A673 (cell line): Measurements from ENCODE around the gene USP10. TPM values are rescaled to one million over a fixed set of nuclear protein-coding genes. Genes with fewer than 3 reads are reported as not detected.

ENCODE experiments used
- BruUV-seq: library from RNA; stranded (reverse); fragments of 400-500 nt; replicated peaks from 2 replicates; lab custom pipeline; 2021; lab: Mats Ljungman, UMichigan
- CTCF ChIA-PET: fragments of 300-600 bp; sonication (Branson Sonifier 250); formaldehyde crosslinking; loops from one replicate; lab custom pipeline; 2022; ENCODE audit warnings: antibody characterized with exemption; lab: Charles Lee
- POLR2A ChIA-PET: fragments of 300-600 bp; sonication (Branson Sonifier 250); formaldehyde crosslinking; loops from one replicate; lab custom pipeline; 2022; ENCODE audit warnings: antibody characterized with exemption; ENCODE audit not compliant: low non-redundant PET; lab: Charles Lee
- DNase-seq: peaks from one replicate; pipeline ENCODE4 v3.0.0-alpha.2; 2015; ENCODE audit warnings: low spot score
- H3K27ac ChIP-seq: fragments of 200-600 bp; sonication (generic); 2 replicates; pipeline ENCODE4 v1.5.1; 2016; ENCODE audit warnings: mixed run types, low read depth, mild to moderate bottlenecking, mixed read lengths, antibody characterized with exemption, low read length; ENCODE audit not compliant: poor library complexity, severe bottlenecking
- H3K27me3 ChIP-seq: fragments of 200-600 bp; sonication (generic); replicated peaks from 2 replicates; pipeline ENCODE4 v1.6.1; 2017; ENCODE audit warnings: mixed run types, low read depth, mild to moderate bottlenecking, mixed read lengths, antibody characterized with exemption, low read length; ENCODE audit not compliant: insufficient read depth, poor library complexity
- H3K36me3 ChIP-seq: fragments of 200-600 bp; sonication (generic); 2 replicates; pipeline ENCODE4 v1.6.1; 2016; ENCODE audit warnings: mixed run types, mild to moderate bottlenecking, mixed read lengths, antibody characterized with exemption, low read length; ENCODE audit not compliant: insufficient read depth, poor library complexity, severe bottlenecking
- H3K4me1 ChIP-seq: fragments of 200-600 bp; sonication (generic); 2 replicates; pipeline ENCODE4 v1.6.1; 2017; ENCODE audit warnings: mixed run types, mild to moderate bottlenecking, mixed read lengths, antibody characterized with exemption, low read length; ENCODE audit not compliant: insufficient read depth, poor library complexity, severe bottlenecking
- H3K4me3 ChIP-seq: fragments of 200-600 bp; sonication (generic); 2 replicates; pipeline ENCODE4 v1.5.1; 2016; ENCODE audit warnings: low read depth, mixed run types, mild to moderate bottlenecking, mixed read lengths, low read length; ENCODE audit not compliant: poor library complexity, severe bottlenecking
- H3K9me3 ChIP-seq: fragments of 200-600 bp; sonication (generic); 2 replicates; pipeline ENCODE4 v1.6.1; 2016; ENCODE audit warnings: mixed run types, low read depth, mild to moderate bottlenecking, mixed read lengths, antibody characterized with exemption, low read length; ENCODE audit not compliant: poor library complexity, severe bottlenecking
- CTCF ChIP-seq: fragments of 300-800, 200-600 bp; sonication (generic); conservative IDR thresholded peaks from 2 replicates; pipeline ENCODE4 v1.5.1; 2017; ENCODE audit warnings: low read depth, mild to moderate bottlenecking, antibody characterized with exemption, low read length, moderate library complexity, mixed read lengths
- EZH2 ChIP-seq: fragments of 200-600 bp; sonication (generic); IDR thresholded peaks from 2 replicates; pipeline ENCODE4 v1.6.1; 2017; ENCODE audit warnings: borderline replicate concordance, low read depth, mild to moderate bottlenecking, mixed read lengths, antibody characterized with exemption, low read length; ENCODE audit not compliant: poor library complexity, severe bottlenecking
- intact Hi-C: fragments of 100-400 bp; cut with micrococcal nuclease; formaldehyde crosslinking; loops from one replicate; pipeline ENCODE4 v1.10.0; 2022; ENCODE audit not compliant: unreplicated experiment
- total RNA-seq: library from RNA; stranded (reverse); gene quantifications from 2 replicates; pipeline ENCODE4 v1.2.3, GENCODE V29; 2021

Gene USP10
- total RNA-seq, 1 experiment from 2014 or later, result 171 TPM

GRCh38 chr16:84763629-84764028 is 63.8 kb downstream of the USP10 start:
- CTCF ChIA-PET, result no interaction called here
- POLR2A ChIA-PET, result no interaction called here

GRCh38 chr16:84764970-84765369 is 65.2 kb downstream of the USP10 start:
- H3K4me3 ChIP-seq, result no peak overlapping the region
- no peak for DNase-seq
- H3K27ac ChIP-seq, result no peak overlapping the region
- H3K9me3 ChIP-seq, result no peaks in the 10 kb centered on the region
- BruUV-seq, result no TSS peak
- ChIA-PET POLR2A (no interaction called here), CTCF (no interaction called here)
- intact Hi-C loops, result no loop called here
- peaks cover 84% of the 10 kb centered on the region for H3K36me3 ChIP-seq
- H3K27me3 ChIP-seq, result no peaks in the 10 kb centered on the region
- TF ChIP-seq CTCF (no peak), EZH2 (no peak)
- no peaks in the 10 kb centered on the region for H3K4me1 ChIP-seq

More at GRCh38 chr16:84763629-84764028, 63.8 kb downstream of the USP10 start:
- Histone ChIP-seq H3K4me3 (no peak overlapping the region), H3K27ac (no peak overlapping the region), H3K4me1 (peaks cover 4% of the 10 kb centered on the region), H3K9me3 (no peaks in the 10 kb centered on the region), H3K27me3 (no peaks in the 10 kb centered on the region), H3K36me3 (peaks cover 77% of the 10 kb centered on the region)
- BruUV-seq, result no TSS peak
- intact Hi-C loops, result no loop called here
- TF ChIP-seq EZH2, result no peak
- no peak for TF ChIP-seq CTCF
- no peak for DNase-seq

GRCh38 chr16:84765616-84766580 is 66.1 kb downstream of the USP10 start:
- POLR2A ChIA-PET, result no interaction called here
- H3K36me3 ChIP-seq, result peaks cover 79% of the 10 kb centered on the region
- no peak overlapping the region for H3K27ac ChIP-seq
- CTCF ChIA-PET, result no interaction called here
- H3K9me3 ChIP-seq, result no peaks in the 10 kb centered on the region
- DNase-seq, result no peak
- no peak overlapping the region for H3K4me3 ChIP-seq
- H3K27me3 ChIP-seq, result no peaks in the 10 kb centered on the region
- TF ChIP-seq EZH2 (no peak), CTCF (no peak)
- intact Hi-C loops, result no loop called here
- no peaks in the 10 kb centered on the region for H3K4me1 ChIP-seq
- BruUV-seq, result no TSS peak
